Measurements from ENCODE around the gene PTPRZ1.

- TF ChIP-seq POLR2A (IDR thresholded peaks at IDR 0.05; ENCODE audit: low read length) (no peak), GATA1 (IDR thresholded peaks at IDR 0.05; ENCODE audit: low read depth, low read length) (no peak)
These were observed 173.4 kb downstream of the PTPRZ1 start for GRCh38 chr7:122046402-122046801.

Measured in erythroblast (primary cell).